Loucy (cell line): Measurements from ENCODE around the gene CTNNA2.

ENCODE experiments used
- H2AFZ ChIP-seq: fragments of 200-600 bp; sonication (generic); 2 replicates; pipeline ENCODE4 v1.6.0; 2016; ENCODE audit warnings: antibody characterized with exemption, mild to moderate bottlenecking, low read length, moderate library complexity
- H3F3A ChIP-seq: fragments of 200-600 bp; 2 replicates; pipeline ENCODE4 v1.6.0; 2016; ENCODE audit warnings: antibody characterized with exemption, low read depth, mild to moderate bottlenecking
- H3K27me3 ChIP-seq: fragments of 200-600 bp; sonication (generic); 2 replicates; pipeline ENCODE4 v1.6.1; 2014; ENCODE audit warnings: low read length, mild to moderate bottlenecking; ENCODE audit not compliant: insufficient read depth, poor library complexity, severe bottlenecking
- H3K36me3 ChIP-seq: fragments of 200-600 bp; sonication (generic); 2 replicates; pipeline ENCODE4 v1.6.1; 2016; ENCODE audit warnings: low read length; ENCODE audit not compliant: insufficient read depth
- H3K4me1 ChIP-seq: fragments of 200-600 bp; sonication (generic); 2 replicates; pipeline ENCODE4 v1.5.1; 2014; ENCODE audit warnings: low read length, mild to moderate bottlenecking; ENCODE audit not compliant: insufficient read depth, poor library complexity, severe bottlenecking
- H3K4me2 ChIP-seq: fragments of 200-600 bp; sonication (generic); 2 replicates; pipeline ENCODE4 v1.6.0; 2014; ENCODE audit warnings: antibody characterized with exemption, low read length, low read depth, mild to moderate bottlenecking; ENCODE audit not compliant: poor library complexity, severe bottlenecking
- H3K4me3 ChIP-seq: fragments of 200-600 bp; sonication (generic); 2 replicates; pipeline ENCODE4 v1.5.1; 2014; ENCODE audit warnings: low read length, mild to moderate bottlenecking, mixed read lengths; ENCODE audit not compliant: poor library complexity, severe bottlenecking
- H3K79me2 ChIP-seq: fragments of 200-600 bp; sonication (generic); 2 replicates; pipeline ENCODE4 v1.6.1; 2014; ENCODE audit warnings: low read length; ENCODE audit not compliant: insufficient read depth
- H3K9ac ChIP-seq: fragments of 200-600 bp; sonication (generic); 2 replicates; pipeline ENCODE4 v1.6.0; 2014; ENCODE audit warnings: mild to moderate bottlenecking, low read depth, low read length, moderate library complexity; ENCODE audit not compliant: poor library complexity, severe bottlenecking
- H3K9me2 ChIP-seq: fragments of 200-600 bp; sonication (generic); replicated peaks from 2 replicates; pipeline ENCODE4 v1.6.1; 2016; ENCODE audit warnings: low read depth, low read length, mixed read lengths
- H3K9me3 ChIP-seq: fragments of 200-600 bp; sonication (generic); 2 replicates; pipeline ENCODE4 v1.6.1; 2014; ENCODE audit warnings: mild to moderate bottlenecking, antibody characterized with exemption, low read length, low read depth; ENCODE audit not compliant: insufficient read depth
- H4K20me1 ChIP-seq: fragments of 200-600 bp; sonication (generic); 2 replicates; pipeline ENCODE4 v1.6.0; 2014; ENCODE audit warnings: antibody characterized with exemption, low read length, mild to moderate bottlenecking; ENCODE audit not compliant: insufficient read depth, poor library complexity, severe bottlenecking
- EZH2phosphoT487 ChIP-seq: fragments of 200-600 bp; IDR thresholded peaks from 2 replicates; pipeline ENCODE4 v1.6.1; 2018; ENCODE audit warnings: antibody characterized with exemption, mild to moderate bottlenecking, moderate library complexity, borderline replicate concordance
- TF ChIP-seq, protein P1 (sequence below): fragments of 200-600 bp; sonication (generic); conservative IDR thresholded peaks from 2 replicates; pipeline ENCODE4 v1.5.1; 2014; ENCODE audit warnings: mild to moderate bottlenecking, antibody characterized with exemption, low read length

CTNNA2 gene

DNA sequence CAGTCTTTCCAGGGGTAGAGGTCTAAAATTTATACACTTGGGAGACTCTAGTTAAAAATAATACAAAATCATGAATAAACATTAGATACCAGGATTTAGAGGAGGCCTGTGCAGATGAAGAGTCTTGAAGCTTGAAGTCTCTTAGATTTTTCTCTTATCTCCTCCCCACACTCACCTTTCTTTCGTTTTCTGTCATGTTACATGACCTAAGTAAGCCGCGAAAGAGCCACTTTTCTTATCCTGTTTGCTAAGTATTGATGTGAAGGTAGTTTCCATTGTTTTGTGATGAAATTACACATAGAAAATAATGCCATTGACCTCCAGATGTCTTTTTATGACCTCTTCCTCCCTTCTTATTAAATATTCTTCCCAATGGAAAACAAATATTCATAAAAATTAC, 423.9 kb downstream of the CTNNA2 start:
- Histone ChIP-seq H2AFZ (no peak overlapping the region), H3K9me2 (no peaks in the 10 kb centered on the region), H3K4me3 (no peak overlapping the region), H3K4me1 (no peaks in the 10 kb centered on the region), H3K9me3 (no peaks in the 10 kb centered on the region), H3F3A (no peaks in the 10 kb centered on the region), H3K4me2 (no peak overlapping the region), H3K36me3 (no peaks in the 10 kb centered on the region), H3K79me2 (no peaks in the 10 kb centered on the region), H3K9ac (no peak overlapping the region), H4K20me1 (no peaks in the 10 kb centered on the region), H3K27me3 (no peaks in the 10 kb centered on the region)
- TF ChIP-seq, protein P1, sequence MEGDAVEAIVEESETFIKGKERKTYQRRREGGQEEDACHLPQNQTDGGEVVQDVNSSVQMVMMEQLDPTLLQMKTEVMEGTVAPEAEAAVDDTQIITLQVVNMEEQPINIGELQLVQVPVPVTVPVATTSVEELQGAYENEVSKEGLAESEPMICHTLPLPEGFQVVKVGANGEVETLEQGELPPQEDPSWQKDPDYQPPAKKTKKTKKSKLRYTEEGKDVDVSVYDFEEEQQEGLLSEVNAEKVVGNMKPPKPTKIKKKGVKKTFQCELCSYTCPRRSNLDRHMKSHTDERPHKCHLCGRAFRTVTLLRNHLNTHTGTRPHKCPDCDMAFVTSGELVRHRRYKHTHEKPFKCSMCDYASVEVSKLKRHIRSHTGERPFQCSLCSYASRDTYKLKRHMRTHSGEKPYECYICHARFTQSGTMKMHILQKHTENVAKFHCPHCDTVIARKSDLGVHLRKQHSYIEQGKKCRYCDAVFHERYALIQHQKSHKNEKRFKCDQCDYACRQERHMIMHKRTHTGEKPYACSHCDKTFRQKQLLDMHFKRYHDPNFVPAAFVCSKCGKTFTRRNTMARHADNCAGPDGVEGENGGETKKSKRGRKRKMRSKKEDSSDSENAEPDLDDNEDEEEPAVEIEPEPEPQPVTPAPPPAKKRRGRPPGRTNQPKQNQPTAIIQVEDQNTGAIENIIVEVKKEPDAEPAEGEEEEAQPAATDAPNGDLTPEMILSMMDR, result no peak
- no peak for TF ChIP-seq EZH2phosphoT487

DNA sequence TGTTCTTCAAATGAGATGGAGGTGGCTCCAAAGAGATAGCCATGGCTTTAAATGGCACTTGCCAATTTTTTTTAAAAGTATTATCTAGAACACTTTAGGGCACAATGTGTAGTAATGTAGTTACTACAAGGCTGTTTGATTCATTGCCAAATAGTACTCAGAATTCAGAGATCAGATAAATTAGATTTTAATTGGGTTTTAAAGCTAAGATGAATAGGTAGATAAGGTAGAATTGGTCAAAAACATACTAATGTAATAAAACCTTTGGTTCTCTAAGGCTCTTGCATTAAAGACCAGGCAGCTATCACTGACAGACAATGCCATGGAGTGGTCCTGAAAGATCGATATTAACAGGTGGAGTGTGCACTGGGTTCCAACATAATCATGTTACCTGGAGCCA, 425.8 kb downstream of the CTNNA2 start:
- H4K20me1 ChIP-seq, result no peaks in the 10 kb centered on the region
- no peaks in the 10 kb centered on the region for H3K9me3 ChIP-seq
- TF ChIP-seq, protein P1, result no peak
- no peak for TF ChIP-seq EZH2phosphoT487
- no peaks in the 10 kb centered on the region for H3F3A ChIP-seq
- no peak overlapping the region for H3K4me3 ChIP-seq
- H3K79me2 ChIP-seq, result no peaks in the 10 kb centered on the region
- no peaks in the 10 kb centered on the region for H3K36me3 ChIP-seq
- H3K4me1 ChIP-seq, result no peaks in the 10 kb centered on the region
- H2AFZ ChIP-seq, result no peak overlapping the region
- no peak overlapping the region for H3K9ac ChIP-seq
- H3K9me2 ChIP-seq, result no peaks in the 10 kb centered on the region
- H3K27me3 ChIP-seq, result no peaks in the 10 kb centered on the region
- no peak overlapping the region for H3K4me2 ChIP-seq

DNA sequence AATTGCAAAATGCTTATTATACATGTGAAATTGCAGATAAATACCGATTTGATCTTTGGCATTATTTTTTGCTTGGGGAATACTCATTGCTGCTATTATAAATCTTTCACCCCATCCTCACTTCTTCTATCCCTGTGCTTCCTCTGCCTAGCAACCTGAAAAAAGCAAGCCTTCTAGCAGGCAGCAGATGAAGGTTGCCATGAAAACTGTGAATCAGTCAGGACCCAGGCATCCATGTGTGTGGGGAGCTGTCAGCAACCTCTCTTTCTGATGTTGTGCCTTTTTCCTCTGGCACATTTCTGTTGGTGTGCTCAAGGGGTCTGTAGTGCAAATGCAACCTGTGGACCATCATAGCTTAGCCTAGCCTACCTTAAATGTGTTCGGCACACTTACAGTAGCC, 427.5 kb downstream of the CTNNA2 start:
- Histone ChIP-seq H3K9me3 (no peaks in the 10 kb centered on the region), H2AFZ (no peak overlapping the region), H3K9me2 (no peaks in the 10 kb centered on the region), H3K4me3 (no peak overlapping the region), H4K20me1 (no peaks in the 10 kb centered on the region), H3K9ac (no peak overlapping the region), H3K36me3 (no peaks in the 10 kb centered on the region), H3F3A (no peaks in the 10 kb centered on the region), H3K27me3 (no peaks in the 10 kb centered on the region), H3K79me2 (no peaks in the 10 kb centered on the region), H3K4me1 (no peaks in the 10 kb centered on the region), H3K4me2 (no peak overlapping the region)
- TF ChIP-seq, protein P1, result no peak
- TF ChIP-seq EZH2phosphoT487, result no peak
